Gastroesophageal sphincter (tissue), 2 donors: ENCODE data around the gene SHOX.
"Not testable (repeated sequence)": the region's sequence is repeated elsewhere in the genome, so short reads cannot be mapped to it uniquely, and the experiment has no call there.

Experiments
- POLR2A ChIP-seq, 2 donors: fragments of 450-650 bp; IDR thresholded peaks; one replicate each; pipeline ENCODE4 v1.6.1; 2017; ENCODE audit warnings: antibody characterized with exemption in 2 of 2, mild to moderate bottlenecking in 2 of 2, moderate library complexity in 1 of 2
- POLR2AphosphoS5 ChIP-seq: sonication (generic); formaldehyde crosslinking; IDR thresholded peaks from one replicate; pipeline ENCODE4 v1.6.1; 2017; ENCODE audit warnings: antibody characterized with exemption

- not testable (repeated sequence) for TF ChIP-seq POLR2A (IDR thresholded peaks at IDR 0.05); POLR2AphosphoS5
Observed at GRCh38 chrX:589261-589660, 41.3 kb upstream of the SHOX start.
